ENCODE measurements around the gene SLCO2A1.

Gene SLCO2A1

GRCh38 chr3:134060561-134061385, 31.0 kb upstream of the SLCO2A1 start:
- no peak for DNase-seq (ENCODE audit: low read depth)

GRCh38 chr3:134059671-134060560, 30.2 kb upstream of the SLCO2A1 start:
- no peak for DNase-seq (ENCODE audit: low read depth)

- DNase-seq (ENCODE audit: low read depth) = no peak
Observed at GRCh38 chr3:134059035-134059601, 29.4 kb upstream of the SLCO2A1 start.

GRCh38 chr3:134057654-134058110, 28.0 kb upstream of the SLCO2A1 start:
- DNase-seq (ENCODE audit: low read depth) = no peak

GRCh38 chr3:134057006-134057653, 27.4 kb upstream of the SLCO2A1 start:
- DNase-seq (ENCODE audit: low read depth) = no peak

GRCh38 chr3:134056464-134056891, 26.8 kb upstream of the SLCO2A1 start:
- DNase-seq (ENCODE audit: low read depth) = no peak

GRCh38 chr3:134055661-134056060, 25.9 kb upstream of the SLCO2A1 start:
- DNase-seq (ENCODE audit: low read depth) = no peak

GRCh38 chr3:134054881-134055280, 25.2 kb upstream of the SLCO2A1 start:
- DNase-seq (ENCODE audit: low read depth) = no peak

- DNase-seq (ENCODE audit: low read depth) = no peak
Observed at GRCh38 chr3:134054231-134054630, 24.5 kb upstream of the SLCO2A1 start.

- DNase-seq (ENCODE audit: low read depth) = no peak
Observed at GRCh38 chr3:134052370-134052769, 22.6 kb upstream of the SLCO2A1 start.

- no peak for DNase-seq (ENCODE audit: low read depth)
Observed at GRCh38 chr3:134049676-134050075, 20.0 kb upstream of the SLCO2A1 start.

GRCh38 chr3:134048278-134048996, 18.7 kb upstream of the SLCO2A1 start:
- no peak for DNase-seq (ENCODE audit: low read depth)

GRCh38 chr3:134044459-134044858, 14.7 kb upstream of the SLCO2A1 start:
- DNase-seq (ENCODE audit: low read depth) = peak; percentile 29

- DNase-seq (ENCODE audit: low read depth) = no peak
Observed at GRCh38 chr3:134040066-134040465, 10.3 kb upstream of the SLCO2A1 start.

GRCh38 chr3:134039161-134039862, 9.6 kb upstream of the SLCO2A1 start:
- no peak for DNase-seq (ENCODE audit: low read depth)

GRCh38 chr3:134038716-134039115, 9.0 kb upstream of the SLCO2A1 start:
- no peak for DNase-seq (ENCODE audit: low read depth)

GRCh38 chr3:134038071-134038491, 8.4 kb upstream of the SLCO2A1 start:
- DNase-seq (ENCODE audit: low read depth) = no peak

GRCh38 chr3:134037168-134037567, 7.4 kb upstream of the SLCO2A1 start:
- DNase-seq (ENCODE audit: low read depth) = no peak

GRCh38 chr3:134036291-134036690, 6.6 kb upstream of the SLCO2A1 start:
- no peak for DNase-seq (ENCODE audit: low read depth)

- no peak for DNase-seq (ENCODE audit: low read depth)
Observed at GRCh38 chr3:134035836-134036235, 6.1 kb upstream of the SLCO2A1 start.

Measured in amniotic epithelial cell (primary cell).